HG02571 (cell line): Measurements from ENCODE around the gene TBC1D3B.
"Not testable (repeated sequence)": the region's sequence is repeated elsewhere in the genome, so short reads cannot be mapped to it uniquely, and the experiment has no call there.

Experiments used
- ATAC-seq: cut with Tn5 transposase; IDR thresholded peaks from one replicate; pipeline ENCODE4 v1.9.1; 2021; ENCODE audit warnings: mild to moderate bottlenecking, moderate library complexity; ENCODE audit not compliant: unreplicated experiment

TBC1D3B gene

DNA sequence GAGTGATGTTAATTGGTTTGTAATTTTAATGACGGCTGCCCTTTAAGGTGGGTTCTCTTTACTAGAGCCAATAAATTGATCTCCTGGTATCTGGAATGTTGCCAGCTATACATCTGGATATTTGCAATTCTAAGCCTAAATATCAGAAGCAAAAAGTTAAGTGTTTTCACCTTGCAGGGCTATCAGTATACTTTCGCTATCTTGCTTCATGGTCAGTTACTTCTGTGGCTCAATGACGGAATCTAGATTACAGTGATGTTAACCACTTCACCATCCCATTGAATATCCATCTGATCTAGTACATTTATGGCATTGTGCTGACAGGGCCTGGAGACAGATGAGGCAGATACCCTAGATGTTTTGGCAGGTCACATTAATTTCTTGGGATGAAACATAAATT, 44.5 kb downstream of the TBC1D3B start:
- ATAC-seq: no peak

DNA sequence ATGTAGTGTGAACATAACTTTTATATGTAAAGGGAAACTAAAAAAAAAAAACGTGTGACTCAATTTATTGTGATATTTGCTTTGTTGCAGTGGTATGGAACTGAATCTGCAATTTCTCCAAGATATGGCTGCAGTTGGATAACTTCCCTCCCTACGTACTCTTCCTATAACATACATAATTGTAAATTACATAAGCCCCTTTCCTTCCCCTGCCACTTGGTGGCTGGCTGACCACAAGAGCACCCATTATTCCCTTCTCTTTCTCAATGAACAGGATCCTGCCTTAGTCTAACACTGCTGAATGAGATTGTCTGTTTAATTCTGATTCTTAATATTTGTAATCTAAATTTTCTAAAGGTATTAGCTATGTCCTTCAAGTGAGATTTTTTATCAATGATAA, 45.0 kb downstream of the TBC1D3B start:
- ATAC-seq: no peak

DNA sequence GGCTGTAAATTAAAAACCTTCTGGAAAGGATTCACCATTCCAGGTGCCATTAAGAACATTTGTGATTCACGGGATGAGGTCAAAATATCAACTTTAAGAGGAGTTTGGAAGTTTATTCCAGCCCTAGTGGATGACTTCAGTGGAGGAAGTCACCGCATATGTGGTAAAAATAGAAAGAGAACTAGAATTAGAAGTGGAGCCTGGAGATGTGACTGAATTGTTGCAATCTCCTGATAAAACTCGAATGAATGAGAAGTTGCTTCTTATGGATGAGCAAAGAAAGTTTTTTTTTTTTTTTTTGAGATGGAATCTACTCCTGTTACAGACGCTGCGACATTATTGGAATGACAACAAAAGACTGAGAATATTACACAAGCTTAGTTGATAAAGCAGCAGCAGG, 46.1 kb downstream of the TBC1D3B start:
- no peak for ATAC-seq

DNA sequence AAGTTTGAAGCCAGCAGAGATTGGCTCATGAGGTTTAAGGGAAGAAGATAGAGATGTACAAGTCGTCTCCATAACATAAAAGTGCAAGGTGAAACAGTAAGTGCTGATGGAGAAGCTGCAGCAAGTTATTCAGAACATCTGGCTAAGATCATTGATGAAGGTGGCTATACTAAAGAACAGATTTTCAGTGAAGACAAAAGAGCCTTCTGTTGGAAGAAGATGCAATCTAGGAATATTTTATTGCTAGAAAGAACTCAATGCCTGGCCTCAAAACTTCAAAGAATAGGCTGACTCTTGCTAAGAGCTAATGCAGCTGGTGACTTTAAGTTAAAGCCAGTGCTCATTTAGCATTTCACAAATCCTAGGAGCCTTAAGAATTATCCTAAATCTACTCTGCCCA, 46.8 kb downstream of the TBC1D3B start:
- no peak for ATAC-seq

DNA sequence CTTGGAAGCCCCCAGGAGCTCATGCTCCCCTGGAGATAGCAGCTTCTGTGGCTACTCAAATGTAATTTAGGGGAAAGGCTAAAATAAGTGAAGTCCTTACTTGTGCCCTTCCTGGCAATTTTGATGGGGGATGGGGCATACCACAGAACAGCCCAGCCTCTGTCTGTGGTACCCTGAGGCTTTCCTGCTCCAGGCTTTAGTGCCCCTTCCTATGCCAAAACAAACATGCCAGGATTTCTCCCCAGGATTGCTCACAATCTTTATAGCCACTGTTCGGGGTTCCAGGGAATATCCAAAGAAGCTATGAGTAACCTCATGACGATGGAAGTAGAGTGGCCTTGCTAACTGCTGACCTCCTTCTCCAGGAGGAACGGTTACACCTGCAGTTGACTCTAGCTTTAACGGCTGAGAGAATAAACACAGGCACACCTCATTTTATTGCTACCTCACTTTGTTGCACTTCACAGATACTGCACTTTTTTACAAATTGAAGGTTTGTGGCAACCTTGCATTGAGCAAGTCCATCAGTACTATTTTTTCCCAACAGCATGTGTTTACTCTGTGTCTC, 47.9 kb downstream of the TBC1D3B start:
- ATAC-seq: no peak

DNA sequence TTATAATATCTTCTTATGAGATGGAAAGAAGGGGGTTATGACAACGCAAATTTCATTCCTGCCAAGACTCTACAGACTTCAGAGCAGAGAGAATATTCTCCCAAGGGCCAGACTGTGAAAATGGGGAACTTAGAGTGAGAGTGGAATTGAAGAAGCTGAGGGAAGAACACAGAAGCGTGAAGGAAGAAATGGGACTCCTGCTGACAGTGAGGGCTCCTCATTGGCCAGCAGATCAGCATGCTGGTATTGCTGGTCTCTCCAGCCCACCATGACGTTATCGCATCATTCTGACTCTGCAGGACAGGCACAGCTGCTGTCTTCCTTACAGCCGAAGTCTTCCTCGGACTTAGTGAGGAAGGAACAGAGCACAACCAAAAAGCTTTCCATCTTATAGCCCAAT, 48.5 kb downstream of the TBC1D3B start:
- ATAC-seq: no peak

DNA sequence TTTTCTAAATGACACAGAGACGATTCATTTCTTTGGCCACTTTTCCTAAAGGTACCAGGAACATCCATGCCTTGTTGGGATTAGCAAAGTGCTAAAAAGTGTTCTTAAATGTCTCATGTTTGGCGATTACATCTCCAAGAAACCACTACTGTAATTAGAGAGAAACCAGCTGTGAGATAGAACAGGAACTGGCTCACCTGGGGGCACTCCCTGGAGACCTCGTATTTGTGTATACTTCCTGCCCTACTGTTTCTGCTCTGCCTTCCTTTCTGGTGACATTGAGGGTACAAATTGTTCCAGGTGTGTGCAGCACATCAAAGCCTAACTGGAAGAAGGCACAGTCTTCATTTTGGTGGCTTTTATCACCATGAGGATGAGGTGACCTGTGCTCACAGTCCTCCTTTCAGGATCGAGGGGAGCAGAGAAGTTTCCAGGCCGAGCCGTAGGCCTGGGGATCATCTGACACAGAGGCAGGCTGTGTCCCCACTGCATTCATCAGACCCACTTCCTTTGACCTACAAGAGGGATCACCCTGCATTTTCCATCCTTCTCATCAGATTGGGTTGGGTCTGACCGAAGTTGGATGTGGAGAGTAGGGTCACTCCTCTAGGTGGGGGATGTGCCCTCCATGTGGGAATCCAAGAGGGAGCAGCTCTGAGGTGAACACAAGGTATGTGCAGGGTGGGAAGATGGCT, 49.1 kb downstream of the TBC1D3B start:
- ATAC-seq: no peak

DNA sequence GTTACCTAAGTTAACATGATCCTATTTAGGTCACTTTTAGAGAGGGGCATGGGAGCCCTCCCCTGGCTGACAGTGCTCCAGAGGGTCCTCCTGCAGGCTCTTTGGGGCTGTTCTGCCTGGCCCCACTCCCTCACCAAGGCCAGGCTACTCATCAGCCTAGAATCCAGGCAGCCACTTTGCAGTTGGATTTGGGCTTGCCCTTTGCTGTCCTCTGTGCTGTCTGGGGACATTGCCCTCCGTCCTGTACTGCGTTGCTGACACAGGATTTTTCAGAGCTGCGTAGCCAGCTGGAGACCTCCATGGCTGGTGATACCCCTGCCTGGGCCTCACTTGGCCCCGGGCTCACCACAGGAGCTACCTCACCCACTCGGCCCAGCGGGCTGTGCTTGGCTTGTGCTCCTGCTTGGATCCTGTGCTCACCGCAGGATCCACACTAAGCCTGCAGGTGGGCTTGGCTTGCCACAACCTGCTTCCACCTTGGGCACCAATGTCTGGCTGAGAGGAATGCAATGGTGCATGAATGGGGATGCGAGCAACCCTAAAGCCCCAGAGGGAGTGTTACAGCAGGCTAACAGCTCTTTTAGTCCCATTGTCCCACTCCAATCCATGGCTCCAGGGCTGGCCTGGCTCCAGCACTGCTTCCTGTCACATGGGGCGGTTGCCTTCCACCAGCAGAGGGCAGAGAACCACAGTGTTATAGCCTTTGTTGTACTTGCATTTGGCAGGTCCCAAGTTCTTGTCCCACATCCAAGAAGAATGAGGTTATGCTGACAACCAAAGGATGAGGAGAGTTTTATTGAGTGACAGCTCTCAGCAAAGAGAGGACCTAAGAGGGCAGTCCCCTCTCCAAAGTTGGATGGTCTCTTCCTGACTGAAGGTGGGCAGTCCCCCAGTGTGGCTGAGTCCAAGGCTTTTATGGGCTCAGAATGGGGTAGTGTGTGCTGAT, 51.3 kb downstream of the TBC1D3B start:
- ATAC-seq: no peak

DNA sequence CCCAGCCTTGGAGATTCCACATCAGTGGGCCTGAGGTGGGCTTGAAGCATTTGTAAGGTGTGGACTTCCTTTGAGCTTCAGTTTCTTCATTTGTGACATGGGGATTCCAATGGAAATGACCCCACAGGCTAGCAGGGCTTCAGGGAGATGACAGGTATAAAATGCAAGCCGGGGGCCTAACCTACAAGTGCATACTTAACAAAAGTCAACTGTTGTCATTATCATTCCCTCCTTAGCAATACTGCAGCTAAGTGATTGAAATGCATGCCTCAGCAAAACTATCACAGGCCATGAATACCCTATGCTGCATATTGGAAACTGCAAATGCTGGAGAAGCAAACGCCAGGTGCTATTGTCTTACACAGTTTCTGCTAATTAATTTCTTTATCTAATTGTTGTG, 53.0 kb downstream of the TBC1D3B start:
- ATAC-seq: no peak

DNA sequence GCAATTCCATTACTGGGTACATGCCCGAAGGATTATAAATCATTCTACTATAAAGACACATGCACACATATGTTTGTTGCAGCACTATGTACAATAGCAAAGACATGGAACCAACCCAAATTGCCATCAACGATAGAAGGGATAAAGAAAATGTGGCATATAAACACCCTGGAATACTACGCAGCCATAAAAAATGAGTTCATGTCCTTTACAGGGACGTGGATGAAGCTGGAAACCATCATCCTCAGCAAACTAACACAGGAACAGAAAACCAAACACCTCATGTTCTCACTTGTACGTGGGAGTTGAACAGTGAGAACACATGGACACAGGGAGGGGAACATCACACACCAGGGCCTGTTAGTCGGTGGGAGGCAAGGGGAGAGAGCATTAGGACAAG, 55.3 kb downstream of the TBC1D3B start:
- ATAC-seq: not testable (repeated sequence)

DNA sequence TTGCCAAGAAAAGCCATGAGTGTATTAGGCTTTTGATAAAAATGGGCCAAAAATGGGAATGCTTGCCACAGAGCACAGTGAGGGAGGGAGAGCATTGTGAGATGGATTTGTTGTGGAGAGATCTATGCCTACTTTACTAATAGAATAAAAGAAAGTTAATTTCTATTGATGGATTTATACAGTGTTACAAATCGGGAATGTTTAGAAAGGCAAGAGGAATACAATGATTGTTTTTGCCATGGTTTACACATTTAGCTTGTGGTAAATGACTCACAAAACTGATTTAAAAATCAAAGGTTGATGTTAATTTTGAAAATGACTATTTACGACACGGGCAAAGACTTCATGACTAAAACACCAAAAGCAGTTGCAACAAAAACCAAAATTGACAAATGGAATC, 56.2 kb downstream of the TBC1D3B start:
- ATAC-seq: no peak

DNA sequence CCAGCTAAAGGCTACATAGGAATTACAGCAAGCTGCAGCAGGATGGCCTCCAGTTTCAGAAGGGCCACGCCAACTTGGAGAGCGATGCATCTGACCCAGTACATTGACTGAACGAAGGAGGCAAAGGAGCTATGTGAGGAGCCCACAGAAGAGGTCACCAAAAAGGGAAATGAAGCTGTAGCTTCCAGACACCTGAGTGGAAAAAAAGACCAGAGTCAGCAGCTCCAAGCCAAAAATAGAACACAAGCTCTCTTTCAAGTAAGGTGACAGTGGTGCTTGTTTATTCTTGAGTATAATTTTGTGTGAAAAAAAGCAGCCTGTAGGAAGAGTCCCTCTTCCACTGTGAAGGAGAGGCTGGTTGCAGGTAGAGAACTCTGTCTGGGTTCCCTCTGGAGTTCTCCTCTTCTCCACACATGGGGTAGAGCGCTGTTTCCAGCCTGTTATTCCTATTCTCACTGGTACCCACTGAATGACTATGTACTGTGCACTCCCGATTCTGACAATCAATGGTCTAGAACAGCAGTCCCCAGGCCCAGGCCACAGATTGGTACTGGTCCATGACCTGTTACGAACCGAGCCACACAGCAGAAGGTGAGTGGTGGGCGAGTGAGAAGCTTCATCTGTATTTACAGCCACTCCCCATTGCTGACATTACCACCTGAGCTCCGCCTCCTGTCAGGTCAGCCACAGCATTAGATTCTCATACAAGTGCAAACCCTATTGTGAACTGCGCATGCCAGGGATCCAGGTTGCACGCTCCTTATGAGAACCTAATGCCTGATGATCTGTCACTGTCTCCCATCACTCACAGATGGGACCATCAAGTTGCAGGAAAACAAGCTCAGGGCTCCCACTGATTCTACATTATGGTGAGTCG, 57.7 kb downstream of the TBC1D3B start:
- ATAC-seq: no peak

DNA sequence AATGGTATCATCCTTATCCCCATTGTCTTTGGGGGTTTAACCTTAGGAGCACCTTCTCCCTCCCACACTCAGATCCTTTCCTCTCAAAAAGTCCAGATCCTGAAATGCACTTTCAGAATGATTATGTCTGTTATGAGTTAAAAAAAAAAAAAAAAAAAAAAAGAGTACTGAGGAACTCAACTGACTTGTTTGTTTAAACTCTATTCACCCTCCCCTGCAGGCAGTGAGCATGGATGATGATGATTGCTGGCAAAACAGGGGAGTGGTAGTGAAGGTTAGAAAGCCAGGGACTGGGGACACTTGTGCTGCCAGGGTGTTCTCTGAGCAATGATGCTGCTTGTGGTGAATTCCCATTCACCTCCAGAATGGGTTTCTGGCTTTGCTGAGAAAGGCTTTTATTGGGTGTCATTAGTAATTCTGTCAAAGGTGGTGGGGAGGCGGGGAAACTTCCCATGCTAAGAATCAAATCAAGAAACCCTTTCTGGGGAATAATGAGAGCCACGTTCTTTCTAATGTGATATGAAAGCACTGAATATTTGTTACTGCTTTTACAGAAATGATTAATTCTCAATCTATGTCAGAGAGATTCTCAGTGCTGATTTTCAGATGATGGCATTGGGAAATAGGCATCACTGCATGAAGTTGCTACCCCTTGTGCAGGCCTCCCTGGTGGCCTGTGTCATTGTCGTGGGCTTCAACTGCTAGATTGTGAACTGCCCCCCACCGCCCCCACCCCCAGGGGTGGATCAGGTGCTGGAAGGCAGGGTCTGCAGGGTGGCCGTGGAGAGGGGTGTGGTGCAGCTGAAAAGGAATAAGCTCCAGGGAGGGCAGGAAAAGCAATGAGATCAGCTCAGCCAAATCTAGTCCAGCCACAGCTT, 58.7 kb downstream of the TBC1D3B start:
- ATAC-seq: no peak
